Ascending aorta (tissue), 2 donors: ENCODE data around the gene R3HDM2. TPM values are rescaled to one million over a fixed set of nuclear protein-coding genes. Genes with fewer than 3 reads are reported as not detected.
"Not testable (repeated sequence)": the region's sequence is repeated elsewhere in the genome, so short reads cannot be mapped to it uniquely, and the experiment has no call there.

ENCODE experiments used
- DNase-seq, 2 donors: peaks; one replicate each; pipeline ENCODE4 v3.0.0-alpha.2; 2019; ENCODE audit warnings: low spot score in 2 of 2
- H3K27ac ChIP-seq, 2 donors: fragments of 200-600 bp; sonication (generic); one replicate each; pipeline ENCODE4 v1.5.1; 2016 to 2017; ENCODE audit warnings: mild to moderate bottlenecking in 1 of 2
- H3K27me3 ChIP-seq: fragments of 200-600 bp; sonication (generic); one replicate; pipeline ENCODE4 v1.5.1; 2017
- H3K36me3 ChIP-seq, 2 donors: fragments of 200-600 bp; sonication (generic); one replicate each; pipeline ENCODE4 v1.5.1; 2016
- H3K4me1 ChIP-seq, 2 donors: fragments of 200-600 bp; sonication (generic); one replicate each; pipeline ENCODE4 v1.5.1; 2016 to 2017; ENCODE audit warnings: mild to moderate bottlenecking in 1 of 2
- H3K4me3 ChIP-seq, 2 donors: fragments of 200-600 bp; sonication (generic); one replicate each; pipeline ENCODE4 v1.5.1; 2016 to 2017; ENCODE audit warnings: mild to moderate bottlenecking in 1 of 2
- H3K9me3 ChIP-seq, 2 donors: fragments of 200-600 bp; sonication (generic); one replicate each; pipeline ENCODE4 v1.5.1; 2016
- intact Hi-C: fragments of 100-400 bp; cut with DNase I; formaldehyde crosslinking; loops from one replicate; pipeline ENCODE4 v1.15.1; 2023
- total RNA-seq: library from RNA; depleted of rRNA; stranded (reverse); fragments of >200 nt; gene quantifications from one replicate; pipeline ENCODE4 v1.1.0, GENCODE V29; 2016
- TF ChIP-seq, protein P1 (sequence below), 3 experiments: fragments of 200-600 bp in 2 of 3; fragments of 450-650 bp in 1 of 3; sonication (generic) in 2 of 3; IDR thresholded peaks; one replicate each; pipeline ENCODE4 v1.5.1; 2016 to 2019; ENCODE audit warnings: antibody characterized with exemption in 3 of 3, mild to moderate bottlenecking in 1 of 3, moderate library complexity in 1 of 3

Gene R3HDM2
- total RNA-seq, 1 donor from 2014 or later: 49.5 TPM

GRCh38 chr12:57441846-57442427 lies 11.1 kb upstream of the R3HDM2 start:
- H3K4me3 ChIP-seq: no peak overlapping the region
- TF ChIP-seq, protein P1, sequence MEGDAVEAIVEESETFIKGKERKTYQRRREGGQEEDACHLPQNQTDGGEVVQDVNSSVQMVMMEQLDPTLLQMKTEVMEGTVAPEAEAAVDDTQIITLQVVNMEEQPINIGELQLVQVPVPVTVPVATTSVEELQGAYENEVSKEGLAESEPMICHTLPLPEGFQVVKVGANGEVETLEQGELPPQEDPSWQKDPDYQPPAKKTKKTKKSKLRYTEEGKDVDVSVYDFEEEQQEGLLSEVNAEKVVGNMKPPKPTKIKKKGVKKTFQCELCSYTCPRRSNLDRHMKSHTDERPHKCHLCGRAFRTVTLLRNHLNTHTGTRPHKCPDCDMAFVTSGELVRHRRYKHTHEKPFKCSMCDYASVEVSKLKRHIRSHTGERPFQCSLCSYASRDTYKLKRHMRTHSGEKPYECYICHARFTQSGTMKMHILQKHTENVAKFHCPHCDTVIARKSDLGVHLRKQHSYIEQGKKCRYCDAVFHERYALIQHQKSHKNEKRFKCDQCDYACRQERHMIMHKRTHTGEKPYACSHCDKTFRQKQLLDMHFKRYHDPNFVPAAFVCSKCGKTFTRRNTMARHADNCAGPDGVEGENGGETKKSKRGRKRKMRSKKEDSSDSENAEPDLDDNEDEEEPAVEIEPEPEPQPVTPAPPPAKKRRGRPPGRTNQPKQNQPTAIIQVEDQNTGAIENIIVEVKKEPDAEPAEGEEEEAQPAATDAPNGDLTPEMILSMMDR (IDR thresholded peaks at IDR 0.05): no peak
- H3K9me3 ChIP-seq: no peaks in the 10 kb centered on the region
- intact Hi-C loops: no loop called here
- no peak for DNase-seq
- no peaks in the 10 kb centered on the region for H3K27me3 ChIP-seq
- no peaks in the 10 kb centered on the region for H3K36me3 ChIP-seq
- H3K27ac ChIP-seq: no peak overlapping the region
- H3K4me1 ChIP-seq: no peaks in the 10 kb centered on the region

- H3K27me3 ChIP-seq, intact Hi-C loops, H3K36me3 ChIP-seq, H3K4me1 ChIP-seq, H3K4me3 ChIP-seq, H3K9me3 ChIP-seq, H3K27ac ChIP-seq, DNase-seq: not testable (repeated sequence)
Observed at GRCh38 chr12:57441393-57441792, 10.6 kb upstream of the R3HDM2 start.

DNA sequence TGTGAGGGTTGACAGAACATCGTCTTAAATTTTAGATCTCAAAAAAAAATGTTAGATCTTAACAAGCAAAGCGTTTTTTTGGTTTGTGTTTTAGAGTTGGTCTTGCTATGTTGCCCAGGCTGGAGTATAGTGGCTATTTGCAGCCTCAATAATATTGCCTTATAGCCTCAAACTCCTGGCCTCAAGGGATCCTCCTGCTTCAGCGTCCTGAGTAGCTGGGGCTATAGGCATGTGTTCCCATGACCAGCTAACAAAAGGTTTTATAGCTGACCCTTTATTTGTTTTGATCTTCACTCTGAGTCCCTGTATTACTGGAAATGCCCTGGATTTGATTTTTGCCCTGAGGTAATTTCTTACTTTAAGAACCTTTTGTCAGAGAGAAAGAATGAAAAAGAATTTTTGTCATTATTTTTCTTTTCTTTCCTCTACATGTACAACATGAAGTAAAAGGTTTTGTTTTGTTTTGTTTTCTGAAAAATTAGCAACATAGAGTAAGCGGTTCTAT lies 9.0 kb upstream of the R3HDM2 start:
- Histone ChIP-seq H3K9me3 (no peaks in the 10 kb centered on the region), H3K4me1 (no peaks in the 10 kb centered on the region), H3K27me3 (no peaks in the 10 kb centered on the region), H3K36me3 (no peaks in the 10 kb centered on the region), H3K27ac (peak overlapping the region; percentile 51 to 65), H3K4me3 (no peak overlapping the region)
- intact Hi-C loops: no loop called here
- TF ChIP-seq, protein P1 (IDR thresholded peaks at IDR 0.05): no peak
- no peak for DNase-seq

GRCh38 chr12:57438400-57438799 lies 7.6 kb upstream of the R3HDM2 start:
- no peaks in the 10 kb centered on the region for H3K4me1 ChIP-seq
- no peaks in the 10 kb centered on the region for H3K27me3 ChIP-seq
- DNase-seq: no peak
- H3K4me3 ChIP-seq: no peak overlapping the region
- TF ChIP-seq, protein P1 (IDR thresholded peaks at IDR 0.05): no peak
- H3K9me3 ChIP-seq: no peaks in the 10 kb centered on the region
- H3K36me3 ChIP-seq: no peaks in the 10 kb centered on the region
- no peak overlapping the region for H3K27ac ChIP-seq
- intact Hi-C loops: no loop called here

DNA sequence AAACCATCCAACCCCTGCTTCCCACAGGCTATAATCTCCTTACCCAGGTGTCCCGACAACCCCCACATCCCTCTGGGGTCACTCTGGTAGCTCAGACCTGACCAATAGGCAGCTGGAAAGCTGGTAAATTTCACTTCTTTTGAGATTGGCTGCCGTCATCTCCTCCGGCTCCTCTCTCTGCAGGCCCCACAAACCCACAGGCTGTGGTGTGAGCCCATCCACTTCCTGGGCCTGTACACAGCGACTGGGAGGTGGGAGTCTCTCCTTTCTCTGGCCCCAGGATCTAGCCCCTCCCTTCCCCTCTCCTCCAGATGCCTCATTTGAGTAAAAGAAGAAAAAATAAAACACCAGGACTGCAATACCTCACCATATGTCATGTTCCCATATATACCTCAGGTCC lies 4.5 kb upstream of the R3HDM2 start:
- Histone ChIP-seq H3K27me3 (no peaks in the 10 kb centered on the region), H3K9me3 (no peaks in the 10 kb centered on the region), H3K4me3 (no peak overlapping the region), H3K4me1 (peaks cover 0 to 6% of the 10 kb centered on the region in 2 donors), H3K36me3 (no peaks in the 10 kb centered on the region), H3K27ac (no peak overlapping the region)
- TF ChIP-seq, protein P1 (IDR thresholded peaks at IDR 0.05): no peak
- DNase-seq: no peak
- intact Hi-C loops: no loop called here

DNA sequence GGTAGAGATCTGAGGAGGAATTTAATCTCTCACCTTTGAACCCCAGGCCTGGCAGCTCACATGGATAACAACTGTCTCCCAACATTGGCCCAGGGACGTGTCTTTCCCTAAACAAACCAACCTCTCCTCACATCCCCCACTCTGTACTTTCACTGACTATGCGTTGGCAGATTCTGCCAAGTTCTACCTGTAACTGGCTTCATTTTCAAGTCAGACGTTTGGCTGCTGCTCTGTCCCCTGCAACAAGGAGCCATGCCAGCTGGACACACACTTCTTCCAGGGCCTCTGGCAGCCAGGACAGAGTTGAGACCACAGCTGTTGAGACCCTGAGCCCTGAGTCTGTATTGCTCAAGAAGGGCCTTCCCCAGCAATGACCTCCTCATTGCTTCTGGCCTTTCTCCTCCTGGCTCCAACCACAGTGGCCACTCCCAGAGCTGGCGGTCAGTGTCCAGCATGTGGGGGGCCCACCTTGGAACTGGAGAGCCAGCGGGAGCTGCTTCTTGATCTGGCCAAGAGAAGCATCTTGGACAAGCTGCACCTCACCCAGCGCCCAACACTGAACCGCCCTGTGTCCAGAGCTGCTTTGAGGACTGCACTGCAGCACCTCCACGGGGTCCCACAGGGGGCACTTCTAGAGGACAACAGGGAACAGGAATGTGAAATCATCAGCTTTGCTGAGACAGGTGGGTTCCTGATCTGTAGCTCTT lies 3.8 kb upstream of the R3HDM2 start, which contains the start of gene INHBC:
TSS of gene INHBC (plus strand) at position 268 of the 707 bp plus-strand sequence. CDS start at position 371, 103 bp downstream.
- no peaks in the 10 kb centered on the region for H3K9me3 ChIP-seq
- no peaks in the 10 kb centered on the region for H3K36me3 ChIP-seq
- peaks cover under 1 to 6% of the 10 kb centered on the region in 2 donors for H3K4me1 ChIP-seq
- no peak within 1 kb of the TSS for H3K4me3 ChIP-seq
- TF ChIP-seq, protein P1 (IDR thresholded peaks at IDR 0.05): no peak
- intact Hi-C loops: no loop called here
- DNase-seq: no peak
- no peaks in the 10 kb centered on the region for H3K27me3 ChIP-seq
- H3K27ac ChIP-seq: no peak within 1 kb of the TSS
